Measurements from ENCODE around the gene PCDHGB6.
"Not testable (repeated sequence)": the region's sequence is repeated elsewhere in the genome, so short reads cannot be mapped to it uniquely, and the experiment has no call there.

PCDHGB6 gene

GRCh38 chr5:141417494-141418172, 9.8 kb downstream of the PCDHGB6 start, which contains the start of gene PCDHGB7:
Gene PCDHGB7, plus strand, starts transcription at chr5:141417677. Its CDS starts 183 bp downstream, at chr5:141417860.
- peak within 1 kb of the TSS; percentile 54 for H3K4me3 ChIP-seq (ENCODE audit: low read depth, low read length)

GRCh38 chr5:141419074-141419880, 11.5 kb downstream of the PCDHGB6 start:
- H3K4me3 ChIP-seq (ENCODE audit: low read depth, low read length): no peak overlapping the region

GRCh38 chr5:141420855-141421488, 13.2 kb downstream of the PCDHGB6 start, which contains the start of gene PCDHGA11:
Gene PCDHGA11, plus strand, starts transcription at chr5:141421051. Its CDS starts 177 bp downstream, at chr5:141421228.
- H3K4me3 ChIP-seq (ENCODE audit: low read depth, low read length): peak within 1 kb of the TSS; percentile 47

- H3K4me3 ChIP-seq (ENCODE audit: low read depth, low read length): peak overlapping the region; percentile 47
Observed at GRCh38 chr5:141421489-141421855, 13.7 kb downstream of the PCDHGB6 start.

DNA sequence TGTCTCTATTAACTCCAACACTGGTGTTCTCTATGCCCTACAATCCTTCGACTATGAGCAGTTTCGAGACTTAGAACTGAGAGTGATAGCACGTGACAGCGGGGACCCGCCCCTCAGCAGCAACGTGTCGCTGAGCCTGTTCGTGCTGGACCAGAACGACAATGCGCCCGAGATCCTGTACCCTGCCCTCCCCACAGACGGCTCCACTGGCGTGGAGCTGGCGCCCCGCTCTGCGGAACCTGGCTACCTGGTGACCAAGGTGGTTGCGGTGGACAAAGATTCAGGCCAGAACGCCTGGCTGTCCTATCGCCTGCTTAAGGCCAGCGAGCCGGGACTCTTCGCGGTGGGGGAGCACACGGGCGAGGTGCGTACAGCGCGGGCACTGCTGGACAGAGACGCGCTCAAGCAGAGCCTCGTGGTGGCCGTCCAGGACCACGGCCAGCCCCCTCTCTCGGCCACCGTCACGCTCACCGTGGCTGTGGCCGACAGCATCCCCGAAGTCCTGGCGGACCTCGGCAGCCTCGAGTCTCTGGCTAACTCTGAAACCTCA, 15.0 kb downstream of the PCDHGB6 start:
- H3K4me3 ChIP-seq (ENCODE audit: low read depth, low read length): no peak overlapping the region

DNA sequence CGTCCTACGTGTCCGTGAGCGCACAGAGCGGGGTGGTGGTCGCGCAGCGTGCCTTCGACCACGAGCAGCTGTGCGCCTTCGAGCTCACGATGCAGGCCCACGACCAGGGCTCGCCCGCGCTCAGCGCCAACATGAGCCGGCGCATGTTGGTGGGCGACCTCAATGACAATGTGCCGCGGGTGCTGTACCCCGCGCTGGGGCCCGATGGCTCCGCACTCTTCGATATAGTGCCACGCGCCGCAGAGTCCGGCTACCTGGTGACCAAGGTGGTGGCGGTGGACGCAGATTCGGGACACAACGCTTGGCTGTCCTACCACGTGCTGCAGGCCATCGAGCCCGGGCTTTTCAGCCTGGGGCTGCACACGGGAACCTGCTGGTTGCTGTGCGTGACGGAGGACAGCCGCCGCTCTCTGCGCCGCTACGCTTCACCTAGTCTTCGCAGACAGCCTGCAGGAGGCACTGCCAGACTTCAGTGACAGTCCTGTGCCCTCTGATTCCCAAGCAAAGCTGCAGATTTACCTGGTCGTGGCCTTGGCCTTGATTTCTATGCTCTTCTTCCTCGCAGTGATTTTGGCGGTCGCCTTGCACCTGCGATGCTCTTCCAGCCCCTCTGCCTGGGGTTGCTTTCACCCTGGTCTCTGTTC, 20.1 kb downstream of the PCDHGB6 start:
- no peak overlapping the region for H3K4me3 ChIP-seq (ENCODE audit: low read depth, low read length)

- H3K4me3 ChIP-seq (ENCODE audit: low read depth, low read length): no peak within 1 kb of the TSS
Observed at GRCh38 chr5:141430332-141431113, 22.7 kb downstream of the PCDHGB6 start, which contains the start of gene PCDHGA12. Gene PCDHGA12, plus strand, starts transcription at chr5:141430507. Its CDS starts 253 bp downstream, at chr5:141430760.

GRCh38 chr5:141431286-141431685, 23.5 kb downstream of the PCDHGB6 start:
- no peak overlapping the region for H3K4me3 ChIP-seq (ENCODE audit: low read depth, low read length)

GRCh38 chr5:141432308-141432707, 24.5 kb downstream of the PCDHGB6 start:
- H3K4me3 ChIP-seq (ENCODE audit: low read depth, low read length): not testable (repeated sequence)

DNA sequence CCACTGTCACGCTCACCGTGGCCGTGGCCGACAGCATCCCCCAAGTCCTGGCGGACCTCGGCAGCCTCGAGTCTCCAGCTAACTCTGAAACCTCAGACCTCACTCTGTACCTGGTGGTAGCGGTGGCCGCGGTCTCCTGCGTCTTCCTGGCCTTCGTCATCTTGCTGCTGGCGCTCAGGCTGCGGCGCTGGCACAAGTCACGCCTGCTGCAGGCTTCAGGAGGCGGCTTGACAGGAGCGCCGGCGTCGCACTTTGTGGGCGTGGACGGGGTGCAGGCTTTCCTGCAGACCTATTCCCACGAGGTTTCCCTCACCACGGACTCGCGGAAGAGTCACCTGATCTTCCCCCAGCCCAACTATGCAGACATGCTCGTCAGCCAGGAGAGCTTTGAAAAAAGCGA, 24.9 kb downstream of the PCDHGB6 start:
- H3K4me3 ChIP-seq (ENCODE audit: low read depth, low read length): not testable (repeated sequence)

GRCh38 chr5:141434006-141434405, 26.2 kb downstream of the PCDHGB6 start:
- H3K4me3 ChIP-seq (ENCODE audit: low read depth, low read length): no peak overlapping the region

GRCh38 chr5:141437221-141437620, 29.4 kb downstream of the PCDHGB6 start:
- no peak overlapping the region for H3K4me3 ChIP-seq (ENCODE audit: low read depth, low read length)

- no peak overlapping the region for H3K4me3 ChIP-seq (ENCODE audit: low read depth, low read length)
Observed at GRCh38 chr5:141439411-141440141, 31.8 kb downstream of the PCDHGB6 start.

DNA sequence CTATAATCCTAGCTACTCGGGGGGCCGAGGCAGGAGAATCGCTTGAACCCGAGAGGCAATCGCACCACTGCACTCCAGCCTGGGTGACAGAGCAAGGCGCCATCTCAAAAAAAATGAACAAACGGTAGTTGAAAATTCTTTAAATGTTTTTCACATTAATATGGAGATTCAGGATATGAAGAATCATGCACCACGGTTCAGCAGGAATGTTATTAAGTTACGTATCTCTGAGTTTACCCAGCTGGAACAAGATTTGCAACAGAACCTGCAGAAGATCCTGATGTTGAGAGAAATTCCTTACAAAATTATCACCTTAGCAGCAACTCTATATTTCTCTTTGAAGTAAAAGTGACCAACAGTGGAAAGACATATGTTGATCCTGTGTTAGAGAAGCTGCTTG, 32.5 kb downstream of the PCDHGB6 start:
- H3K4me3 ChIP-seq (ENCODE audit: low read depth, low read length): no peak overlapping the region

DNA sequence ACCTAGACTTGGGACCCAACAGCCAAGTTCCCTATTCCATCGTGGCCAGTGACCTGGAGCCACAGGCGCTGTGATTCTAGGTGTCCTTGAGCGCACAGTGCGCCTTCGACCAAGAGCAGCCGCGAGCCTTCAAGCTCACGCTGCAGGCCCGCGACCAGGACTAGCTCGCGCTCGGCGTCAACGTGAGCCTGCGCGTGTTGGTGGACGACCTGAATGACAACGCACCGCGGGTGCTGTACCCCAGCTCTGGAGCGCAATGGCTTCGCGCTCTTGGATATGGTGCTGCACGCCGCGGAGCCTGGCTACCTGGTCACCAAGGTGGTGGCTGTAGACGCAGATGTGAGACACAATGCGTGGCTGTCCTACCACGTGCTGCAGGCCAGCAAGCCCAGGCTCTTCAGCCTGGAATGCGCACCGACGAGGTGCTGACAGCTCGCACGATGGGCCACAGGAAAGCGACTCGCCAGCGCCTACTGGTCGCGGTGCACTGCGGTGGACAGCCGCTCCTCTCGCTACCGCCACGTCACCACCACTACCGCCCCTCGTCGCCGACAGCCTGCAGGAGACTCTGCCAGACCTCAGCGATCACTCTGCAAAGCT, 33.9 kb downstream of the PCDHGB6 start:
- no peak overlapping the region for H3K4me3 ChIP-seq (ENCODE audit: low read depth, low read length)
